Panc1 (cell line): ENCODE data around the gene SCO2. TPM values are rescaled to one million over a fixed set of nuclear protein-coding genes. Genes with fewer than 3 reads are reported as not detected.

Source experiments
- ATAC-seq: fragments of 200-7000 bp; cut with Tn5 transposase; 2 replicates; pipeline ENCODE4 v1.9.1; 2020; ENCODE audit warnings: mild to moderate bottlenecking, moderate library complexity
- BruUV-seq: library from RNA; stranded (reverse); fragments of 400-500 nt; replicated peaks from 2 replicates; lab custom pipeline; 2021; lab: Mats Ljungman, UMichigan
- CTCF ChIA-PET: fragments of 300-600 bp; sonication (Branson Sonifier 250); formaldehyde crosslinking; loops from one replicate; lab custom pipeline; 2022; ENCODE audit warnings: antibody characterized with exemption; lab: Charles Lee
- POLR2A ChIA-PET: fragments of 300-600 bp; sonication (Branson Sonifier 250); formaldehyde crosslinking; loops from one replicate; lab custom pipeline; 2022; ENCODE audit warnings: antibody characterized with exemption; lab: Charles Lee
- DNase-seq: peaks from one replicate; pipeline ENCODE4 v3.0.0-alpha.2; 2010; ENCODE audit warnings: low read depth, low spot score
- H3K27ac ChIP-seq: 2 replicates; pipeline ENCODE4 v1.5.1; 2011; ENCODE audit warnings: mild to moderate bottlenecking, low read length, inconsistent platforms
- H3K27me3 ChIP-seq: fragments of 200-500 bp; sonication (Bioruptor generic); 2 replicates; pipeline ENCODE4 v1.6.0; 2014; ENCODE audit warnings: low read length, inconsistent platforms; ENCODE audit not compliant: control insufficient read depth, insufficient read depth
- H3K36me3 ChIP-seq: fragments of 200-500 bp; sonication (Bioruptor generic); 2 replicates; pipeline ENCODE4 v1.5.1; 2014; ENCODE audit warnings: inconsistent platforms, mild to moderate bottlenecking, low read length, moderate library complexity; ENCODE audit not compliant: control insufficient read depth, insufficient read depth
- H3K4me1 ChIP-seq: 2 replicates; pipeline ENCODE4 v1.5.1; 2011; ENCODE audit warnings: inconsistent platforms, mild to moderate bottlenecking, low read length, moderate library complexity; ENCODE audit not compliant: control insufficient read depth, insufficient read depth
- H3K4me3 ChIP-seq, 2 experiments: 2 replicates each; pipeline ENCODE4 v1.5.1; 2011 to 2012; ENCODE audit warnings: low read depth in 2 of 2, low read length in 2 of 2, mild to moderate bottlenecking in 2 of 2, inconsistent platforms in 1 of 2, moderate library complexity in 1 of 2
- H3K9me3 ChIP-seq: fragments of 200-500 bp; sonication (Bioruptor generic); 2 replicates; pipeline ENCODE4 v1.5.1; 2014; ENCODE audit warnings: low read depth, mild to moderate bottlenecking, inconsistent platforms, low read length, moderate library complexity; ENCODE audit not compliant: control insufficient read depth, insufficient read depth
- CTCF ChIP-seq: fragments of 450-650 bp; IDR thresholded peaks from 2 replicates; pipeline ENCODE4 v1.5.1; 2017; ENCODE audit warnings: mild to moderate bottlenecking
- POLR2AphosphoS5 ChIP-seq: IDR thresholded peaks from 2 replicates; pipeline ENCODE4 v1.6.1; 2012; ENCODE audit warnings: mild to moderate bottlenecking, low read depth, low read length, moderate library complexity
- REST ChIP-seq, 2 experiments: IDR thresholded peaks; 2 replicates each; pipeline ENCODE4 v1.6.1; 2011 to 2012; ENCODE audit warnings: low read depth in 2 of 2, control low read depth in 1 of 2, low read length in 1 of 2, mild to moderate bottlenecking in 1 of 2, moderate library complexity in 1 of 2; ENCODE audit not compliant: insufficient read depth in 1 of 2
- SIN3A ChIP-seq: IDR thresholded peaks from 2 replicates; pipeline ENCODE4 v1.6.1; 2012; ENCODE audit warnings: low read depth, mild to moderate bottlenecking, low read length, moderate library complexity, borderline replicate concordance; ENCODE audit not compliant: insufficient read depth
- TCF7L2 ChIP-seq: IDR thresholded peaks from 2 replicates; pipeline ENCODE4 v1.6.1; 2011; ENCODE audit warnings: mild to moderate bottlenecking, low read depth, low read length, inconsistent platforms
- in situ Hi-C: cut with HindIII; loops from 2 replicates; pipeline ENCODE4 v1.10.0; 2016; ENCODE audit warnings: low sequenced_read_pairs, low pct_unique_long_range_greater_than_20kb
- intact Hi-C: fragments of 100-400 bp; cut with micrococcal nuclease; formaldehyde crosslinking; loops from one replicate; pipeline ENCODE4 v1.10.0; 2022; ENCODE audit not compliant: unreplicated experiment
- total RNA-seq: library from RNA; stranded (reverse); gene quantifications from one replicate; pipeline ENCODE4 v1.2.1, GENCODE V29; 2021; ENCODE audit not compliant: unreplicated experiment

Gene SCO2
- total RNA-seq, 1 experiment from 2014 or later: 14.2 TPM

- BruUV-seq: no TSS peak
- Histone ChIP-seq H3K4me1 (no peaks in the 10 kb centered on the region), H3K27ac (no peak overlapping the region), H3K4me3 (no peak overlapping the region), H3K9me3 (no peaks in the 10 kb centered on the region), H3K27me3 (no peaks in the 10 kb centered on the region), H3K36me3 (no peaks in the 10 kb centered on the region)
- in situ Hi-C loops: no loop called here
- no peak for DNase-seq
- TF ChIP-seq CTCF (no peak), REST (IDR thresholded peaks at IDR 0.05; ENCODE audit: insufficient read depth in 1 of 2, low read depth in 2 of 2, low read length in 1 of 2) (no peak), POLR2AphosphoS5 (no peak)
- POLR2A ChIA-PET: no interaction called here
- intact Hi-C loops: no loop called here
- CTCF ChIA-PET: no interaction called here
- no peak for ATAC-seq
These were observed 7.7 kb downstream of the SCO2 start for GRCh38 chr22:50517495-50518260.

- BruUV-seq: no TSS peak
- DNase-seq (no peak), ATAC-seq (no peak)
- ChIA-PET POLR2A (no interaction called here), CTCF (no interaction called here)
- in situ Hi-C loops: no loop called here
- Histone ChIP-seq H3K27ac (no peak overlapping the region), H3K4me1 (no peaks in the 10 kb centered on the region), H3K36me3 (no peaks in the 10 kb centered on the region), H3K27me3 (no peaks in the 10 kb centered on the region), H3K9me3 (no peaks in the 10 kb centered on the region), H3K4me3 (no peak overlapping the region)
- intact Hi-C loops: no loop called here
- TF ChIP-seq CTCF: no peak
- TF ChIP-seq REST (IDR thresholded peaks at IDR 0.05; ENCODE audit: insufficient read depth in 1 of 2, low read depth in 2 of 2, low read length in 1 of 2): no peak
- TF ChIP-seq SIN3A: no peak
- TF ChIP-seq POLR2AphosphoS5: no peak
- no peak for TF ChIP-seq TCF7L2
These were observed 8.5 kb downstream of the SCO2 start for GRCh38 chr22:50516891-50517290.
